HepG2 (cell line): ENCODE data around the gene NMNAT3. TPM values are rescaled to one million over a fixed set of nuclear protein-coding genes. Genes with fewer than 3 reads are reported as not detected.

ENCODE experiments used
- ATAC-seq: fragments of 200-7000 bp; cut with Tn5 transposase; 3 replicates; pipeline ENCODE4 v1.9.1; 2020; ENCODE audit warnings: mild to moderate bottlenecking, moderate library complexity
- BruUV-seq: library from RNA; stranded (reverse); fragments of 400-500 nt; replicated peaks from 2 replicates; lab custom pipeline; 2021; lab: Mats Ljungman, UMichigan
- CTCF ChIA-PET: fragments of 300-600 bp; formaldehyde crosslinking; extraction: SDS; loops from one replicate; lab custom pipeline; 2021; ENCODE audit warnings: low total read pairs, inconsistent platforms, low intra/inter-chr PET ratio; lab: Yijun Ruan, JAX
- POLR2A ChIA-PET: fragments of 350-600 bp; sonication (Branson Sonifier 250); formaldehyde crosslinking; loops from one replicate; lab custom pipeline; 2020; ENCODE audit warnings: antibody characterized with exemption, inconsistent platforms; lab: Yijun Ruan, JAX
- DNase-seq: peaks from one replicate; pipeline ENCODE4 v3.0.0-alpha.2; 2015; ENCODE audit warnings: low spot score
- FAIRE-seq: peaks from 3 replicates; lab custom pipeline; 2011; peaks lifted over from hg19 to GRCh38; lab: Jason Lieb, UNC
- H2AFZ ChIP-seq: one replicate; pipeline ENCODE4 v1.6.1; 2011; ENCODE audit warnings: low read length, inconsistent platforms
- H3K27ac ChIP-seq: fragments of 300-600 bp; 3 replicates; pipeline ENCODE4 v1.8.0; 2011; ENCODE audit warnings: mixed run types, mild to moderate bottlenecking, mixed read lengths, low read length, inconsistent platforms; ENCODE audit not compliant: insufficient read depth; ENCODE audit errors: extremely low read length
- H3K27me3 ChIP-seq, 2 experiments: fragments of 200-600 bp in 1 of 2; 2 replicates in 1 of 2; 3 replicates in 1 of 2; pipeline versions ENCODE4 v1.6.0 to v1.8.0; 2011; ENCODE audit warnings: low read length in 2 of 2, mild to moderate bottlenecking in 2 of 2, moderate library complexity in 2 of 2, inconsistent platforms in 1 of 2; ENCODE audit not compliant: insufficient read depth in 2 of 2, control insufficient read depth in 1 of 2
- H3K36me3 ChIP-seq, 2 experiments: fragments of 200-600 bp in 1 of 2; replicated peaks in 1 of 2; 2 replicates in 1 of 2; 3 replicates in 1 of 2; pipeline versions ENCODE4 v1.5.1 to v1.8.0; 2011; ENCODE audit warnings: low read length in 2 of 2, inconsistent platforms in 1 of 2; ENCODE audit not compliant: insufficient read depth in 2 of 2, control insufficient read depth in 1 of 2
- H3K4me1 ChIP-seq: 2 replicates; pipeline ENCODE4 v1.5.1; 2012; ENCODE audit warnings: low read length, inconsistent platforms; ENCODE audit not compliant: insufficient read depth
- H3K4me2 ChIP-seq: 2 replicates; pipeline ENCODE4 v1.6.0; 2011; ENCODE audit warnings: low read depth, low read length, inconsistent platforms
- H3K4me3 ChIP-seq, 3 experiments: fragments of 200-600 bp in 1 of 3; sonication (generic), shearing (Covaris generic) in 1 of 3; replicated peaks in 1 of 3; 2 replicates each; pipeline ENCODE4 v1.5.1; 2011 to 2016; ENCODE audit warnings: low read length in 3 of 3, inconsistent platforms in 2 of 3, low read depth in 2 of 3, mild to moderate bottlenecking in 2 of 3, control low read depth in 1 of 3, mixed read lengths in 1 of 3; ENCODE audit not compliant: insufficient read depth in 1 of 3
- H3K79me2 ChIP-seq: one replicate; pipeline ENCODE4 v1.6.1; 2011; ENCODE audit warnings: low read length, inconsistent platforms; ENCODE audit not compliant: insufficient read depth
- H3K9ac ChIP-seq: 2 replicates; pipeline ENCODE4 v1.6.0; 2011; ENCODE audit warnings: mild to moderate bottlenecking, low read depth, low read length, inconsistent platforms; ENCODE audit not compliant: insufficient read depth
- H3K9me3 ChIP-seq: 2 replicates; pipeline ENCODE4 v1.5.1; 2012; ENCODE audit warnings: mild to moderate bottlenecking, low read length
- H4K20me1 ChIP-seq: 2 replicates; pipeline ENCODE4 v1.6.0; 2011; ENCODE audit warnings: inconsistent platforms, mild to moderate bottlenecking, low read length, moderate library complexity; ENCODE audit not compliant: insufficient read depth
- ADNP ChIP-seq: sonication (generic); formaldehyde crosslinking; IDR thresholded peaks from 2 replicates; pipeline ENCODE4 v1.4.0; 2020; ENCODE audit warnings: missing genetic modification reagents
- GATAD2A ChIP-seq: IDR thresholded peaks from 2 replicates; pipeline ENCODE4 v1.6.1; 2016
- KLF16 ChIP-seq, 2 experiments: sonication (generic) in 1 of 2; formaldehyde crosslinking in 1 of 2; IDR thresholded peaks; 2 replicates each; pipeline versions ENCODE4 v1.6.1 to v1.8.0; 2016 to 2023; ENCODE audit warnings: missing genetic modification reagents in 2 of 2, missing compliant biosample characterization in 1 of 2
- TCF7 ChIP-seq: sonication (generic); IDR thresholded peaks from 2 replicates; pipeline ENCODE4 v1.6.1; 2016; ENCODE audit warnings: antibody characterized with exemption, low read depth
- ZNF589 ChIP-seq: sonication (generic); formaldehyde crosslinking; conservative IDR thresholded peaks from 2 replicates; pipeline ENCODE4 v1.8.0; 2022; ENCODE audit warnings: mild to moderate bottlenecking, moderate library complexity, missing genetic modification reagents
- WGBS: methylation state at CpG from one replicate; pipeline ENCODE4 v1.1.6; 2017; ENCODE audit warnings: low lambda C conversion rate; 5-methylcytosine and 5-hydroxymethylcytosine counted together
- in situ Hi-C: cut with HindIII; loops from 2 replicates; pipeline ENCODE4 v1.10.0; 2017; ENCODE audit warnings: low pct_unique_long_range_greater_than_20kb; ENCODE audit not compliant: extremely low pct_ligation_motif_present
- intact Hi-C: fragments of 100-400 bp; cut with micrococcal nuclease; formaldehyde crosslinking; loops from one replicate; pipeline ENCODE4 v1.10.0; 2022; ENCODE audit not compliant: unreplicated experiment
- polyA plus RNA-seq, 8 experiments: library from polyadenylated mRNA; depleted of rRNA in 3 of 8; stranded (reverse) in 7 of 8; unstranded in 1 of 8; fragments of >200 nt; fragmentation: Illumina TruSeq in 4 of 8; extraction: Trizol in 4 of 8; gene quantifications; 2 replicates each; pipeline versions ENCODE4 v1.2.1 to v1.2.3, GENCODE V29; 2011 to 2016; ENCODE audit warnings: low read depth in 4 of 8, missing spikeins in 1 of 8, mixed read lengths in 1 of 8; ENCODE audit not compliant: insufficient read depth in 1 of 8
- total RNA-seq, 5 experiments: library from RNA; depleted of rRNA; stranded (reverse); fragments of >200 nt; fragmentation: Illumina TruSeq; extraction: Trizol; gene quantifications; 2 replicates each; pipeline ENCODE4 v1.2.3, GENCODE V29; 2016; ENCODE audit warnings: low read depth in 1 of 5
- TF ChIP-seq, protein P1 (sequence below): sonication (generic); formaldehyde crosslinking; IDR thresholded peaks from 2 replicates; pipeline ENCODE4 v1.5.1; 2020; ENCODE audit warnings: missing genetic modification reagents, mild to moderate bottlenecking, borderline replicate concordance
- TF ChIP-seq, protein P2 (sequence below): sonication (generic); formaldehyde crosslinking; IDR thresholded peaks from 2 replicates; pipeline ENCODE4 v1.5.1; 2020; ENCODE audit warnings: mild to moderate bottlenecking, missing genetic modification reagents, moderate library complexity

The NMNAT3 gene
- total and polyA plus RNA-seq, 2 of the 13 experiments (the other 11 are each of a cell fraction or from before 2014, with no cell fraction given): 6.1 to 7.0 TPM

DNA sequence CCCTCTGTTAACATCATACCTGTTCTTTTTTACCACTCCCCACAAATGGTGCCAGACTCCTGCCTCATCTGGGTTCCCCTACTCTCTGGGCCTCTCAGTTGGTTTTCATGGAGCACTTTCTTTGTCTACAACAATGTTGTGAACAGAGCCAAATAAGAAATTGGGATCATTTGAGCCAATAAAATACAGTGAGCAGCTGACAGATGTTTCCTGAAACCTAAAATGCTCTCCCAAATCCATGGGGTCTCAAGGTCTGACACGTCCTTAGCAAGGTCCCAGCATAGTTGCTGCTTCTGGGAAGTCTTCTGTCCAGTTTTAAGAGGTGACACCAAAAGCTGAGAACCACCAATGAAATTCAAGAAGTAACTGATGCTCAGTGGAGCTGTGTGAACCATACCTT lies 1.7 kb downstream of the NMNAT3 start:
- Histone ChIP-seq H2AFZ (no peak overlapping the region), H3K36me3 (no peaks in the 10 kb centered on the region), H3K4me1 (peaks cover 9% of the 10 kb centered on the region), H3K27me3 (no peaks in the 10 kb centered on the region), H3K27ac (no peak overlapping the region), H4K20me1 (no peaks in the 10 kb centered on the region), H3K4me2 (no peak overlapping the region)
- no peak for DNase-seq
- CTCF ChIA-PET: no interaction called here
- in situ Hi-C loops (no loop called here), intact Hi-C loops (no loop called here)
- WGBS: 75% methylated on average over 1 of the region's 1 CpG
- FAIRE-seq: no peak
- no TSS peak for BruUV-seq
- TF ChIP-seq GATAD2A (CRISPR knock-in tag) (no peak), ADNP (CRISPR knock-in tag) (no peak), ZNF589 (CRISPR knock-in tag) (no peak), TCF7 (no peak), KLF16 (CRISPR knock-in tag; IDR thresholded peaks at IDR 0.05) (no peak)
- TF ChIP-seq, protein P1, sequence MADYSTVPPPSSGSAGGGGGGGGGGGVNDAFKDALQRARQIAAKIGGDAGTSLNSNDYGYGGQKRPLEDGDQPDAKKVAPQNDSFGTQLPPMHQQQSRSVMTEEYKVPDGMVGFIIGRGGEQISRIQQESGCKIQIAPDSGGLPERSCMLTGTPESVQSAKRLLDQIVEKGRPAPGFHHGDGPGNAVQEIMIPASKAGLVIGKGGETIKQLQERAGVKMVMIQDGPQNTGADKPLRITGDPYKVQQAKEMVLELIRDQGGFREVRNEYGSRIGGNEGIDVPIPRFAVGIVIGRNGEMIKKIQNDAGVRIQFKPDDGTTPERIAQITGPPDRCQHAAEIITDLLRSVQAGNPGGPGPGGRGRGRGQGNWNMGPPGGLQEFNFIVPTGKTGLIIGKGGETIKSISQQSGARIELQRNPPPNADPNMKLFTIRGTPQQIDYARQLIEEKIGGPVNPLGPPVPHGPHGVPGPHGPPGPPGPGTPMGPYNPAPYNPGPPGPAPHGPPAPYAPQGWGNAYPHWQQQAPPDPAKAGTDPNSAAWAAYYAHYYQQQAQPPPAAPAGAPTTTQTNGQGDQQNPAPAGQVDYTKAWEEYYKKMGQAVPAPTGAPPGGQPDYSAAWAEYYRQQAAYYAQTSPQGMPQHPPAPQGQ: no peak
- TF ChIP-seq, protein P2, sequence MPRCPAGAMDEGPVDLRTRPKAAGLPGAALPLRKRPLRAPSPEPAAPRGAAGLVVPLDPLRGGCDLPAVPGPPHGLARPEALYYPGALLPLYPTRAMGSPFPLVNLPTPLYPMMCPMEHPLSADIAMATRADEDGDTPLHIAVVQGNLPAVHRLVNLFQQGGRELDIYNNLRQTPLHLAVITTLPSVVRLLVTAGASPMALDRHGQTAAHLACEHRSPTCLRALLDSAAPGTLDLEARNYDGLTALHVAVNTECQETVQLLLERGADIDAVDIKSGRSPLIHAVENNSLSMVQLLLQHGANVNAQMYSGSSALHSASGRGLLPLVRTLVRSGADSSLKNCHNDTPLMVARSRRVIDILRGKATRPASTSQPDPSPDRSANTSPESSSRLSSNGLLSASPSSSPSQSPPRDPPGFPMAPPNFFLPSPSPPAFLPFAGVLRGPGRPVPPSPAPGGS: no peak
- TF ChIP-seq, all 625 proteins: peak for 0
- H3K9ac ChIP-seq: no peak overlapping the region
- no peaks in the 10 kb centered on the region for H3K9me3 ChIP-seq
- POLR2A ChIA-PET: interaction anchor here (2.0 kb wide), 1 partner anchor 21 kb away, joined by 23 read pairs; no protein-coding TSS in a partner anchor
- no peaks in the 10 kb centered on the region for H3K79me2 ChIP-seq
- H3K4me3 ChIP-seq: no peak overlapping the region
- no peak for ATAC-seq
